ENCODE results near the gene SLAIN1. TPM values are rescaled to one million over a fixed set of nuclear protein-coding genes. Genes with fewer than 3 reads are reported as not detected.
A peak's percentile ranks its signal among the peaks of the same experiment; 100 is the strongest.

The SLAIN1 gene
- polyA plus RNA-seq, 4 donors, result 18.3 to 22.1 (median 20.4) TPM

DNA sequence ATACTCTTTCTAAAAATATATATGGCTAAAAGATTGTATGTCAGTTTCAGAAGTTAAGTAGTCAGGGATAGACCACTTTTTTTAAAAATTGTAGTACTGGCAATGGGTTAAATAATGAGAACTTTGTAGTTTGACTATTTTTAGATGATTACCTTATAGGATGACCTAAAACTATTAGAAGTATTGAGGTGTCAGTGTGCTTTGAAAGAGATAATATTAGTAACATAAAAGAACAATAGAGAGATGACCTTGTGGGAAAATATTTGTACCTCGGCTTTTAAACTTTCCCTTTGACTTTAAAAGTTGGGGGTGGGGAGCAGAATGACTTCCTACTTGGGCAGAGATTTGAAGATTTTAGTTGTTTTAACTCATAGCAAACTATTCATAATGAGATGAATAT lies 48.3 kb downstream of the SLAIN1 start:
- DNase-seq (ENCODE audit: low read depth in 4 of 4, low spot score in 2 of 4), result no peak

DNA sequence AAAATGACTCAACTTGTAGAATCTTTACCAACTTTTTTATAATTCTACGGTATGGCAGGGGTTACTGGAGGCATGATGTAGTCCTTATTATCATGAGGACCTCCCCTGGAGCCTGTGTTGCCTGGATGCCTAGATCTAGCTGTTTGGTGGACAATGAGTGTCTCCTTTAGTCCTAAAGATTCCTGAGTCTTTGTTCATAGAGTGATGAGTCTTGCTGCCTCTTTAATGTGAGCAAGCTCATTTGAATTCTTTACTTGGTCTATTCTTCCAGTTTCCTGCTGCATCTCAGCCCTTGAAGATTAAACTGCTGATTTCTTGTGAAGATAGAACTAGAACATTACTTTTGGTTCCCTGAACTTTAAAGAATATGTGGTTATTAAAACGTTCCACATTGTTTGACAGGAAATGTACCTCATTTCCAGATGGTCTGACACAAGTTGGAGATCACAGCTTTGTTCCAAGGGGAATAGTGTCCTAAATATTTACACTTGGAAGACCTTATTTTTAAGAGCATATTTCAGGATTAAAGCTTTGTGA lies 51.9 kb downstream of the SLAIN1 start:
- no peak for DNase-seq (ENCODE audit: low read depth in 4 of 4, low spot score in 2 of 4)

DNA sequence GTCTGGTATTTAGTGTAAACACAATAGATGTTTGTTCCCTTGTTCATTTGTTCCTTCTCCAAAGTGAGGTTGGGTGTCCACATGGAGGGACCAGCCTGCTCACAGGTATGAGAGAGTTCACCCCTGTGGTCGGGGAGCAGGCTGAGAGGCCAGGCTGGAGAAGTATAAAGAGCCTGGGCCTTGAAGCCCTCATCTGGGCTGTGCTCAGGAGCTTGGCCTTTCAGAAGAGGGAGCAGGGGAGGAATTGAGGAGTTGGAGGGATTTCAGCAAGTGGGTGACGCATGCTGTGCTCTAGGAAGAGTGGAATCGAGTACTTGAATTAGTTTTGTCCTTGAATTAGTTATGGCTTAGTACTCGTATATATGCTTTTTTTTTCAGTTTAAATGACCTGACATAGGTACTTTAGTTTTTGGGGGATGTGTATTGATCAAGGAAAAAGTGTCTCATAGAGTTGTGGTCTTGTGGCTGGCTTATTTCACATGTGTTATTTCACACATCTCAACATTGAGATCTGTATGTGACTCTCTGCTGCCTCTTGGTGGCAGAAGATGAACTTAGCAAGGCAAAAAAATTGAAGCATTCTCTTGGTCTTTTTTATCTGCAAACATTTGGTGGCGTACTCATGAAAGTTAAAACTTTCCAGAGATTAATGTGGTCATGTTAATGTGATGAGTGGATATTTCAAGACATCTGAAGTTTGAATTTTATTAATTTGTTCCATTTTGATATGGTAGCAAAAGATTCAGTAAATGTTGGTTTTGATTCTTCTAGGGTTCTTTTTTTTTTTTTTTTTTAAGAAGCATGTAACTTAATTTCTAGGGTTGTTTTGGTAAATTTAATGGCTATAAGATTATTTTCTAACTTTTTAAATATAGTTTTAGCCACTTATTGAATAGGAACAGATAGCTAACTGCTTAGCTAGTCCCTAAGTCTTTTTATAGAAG lies 54.3 kb downstream of the SLAIN1 start:
- DNase-seq (ENCODE audit: low read depth in 4 of 4, low spot score in 2 of 4), result peak; percentile 19 to 49 (median 32)

DNA sequence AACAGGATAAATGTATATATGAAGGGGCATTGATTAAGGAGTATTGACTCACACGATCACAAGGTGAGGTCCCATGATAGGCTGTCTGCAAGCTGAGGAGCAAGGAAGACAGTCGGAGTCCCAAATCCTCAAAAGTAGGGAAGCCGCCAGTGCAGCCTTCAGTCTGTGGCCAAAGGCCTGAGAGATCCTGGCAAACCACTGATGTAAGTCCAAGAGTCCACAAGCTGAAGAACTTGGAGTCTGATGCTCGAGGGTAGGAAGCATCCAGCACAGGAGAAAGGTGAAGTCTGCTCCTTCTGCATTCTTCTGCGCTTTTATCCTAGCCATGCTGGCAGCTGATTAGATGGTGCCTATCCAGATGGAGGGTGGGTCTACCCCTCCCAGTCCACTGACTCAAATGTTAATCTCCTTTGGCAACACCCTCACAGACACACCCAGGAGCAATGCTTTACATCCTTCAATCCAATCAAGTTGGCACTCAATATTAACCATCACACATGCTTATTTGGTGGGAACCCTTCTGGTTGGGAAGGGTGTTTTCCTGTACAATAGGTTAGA lies 55.1 kb downstream of the SLAIN1 start:
- no peak for DNase-seq (ENCODE audit: low read depth in 4 of 4, low spot score in 2 of 4)

DNA sequence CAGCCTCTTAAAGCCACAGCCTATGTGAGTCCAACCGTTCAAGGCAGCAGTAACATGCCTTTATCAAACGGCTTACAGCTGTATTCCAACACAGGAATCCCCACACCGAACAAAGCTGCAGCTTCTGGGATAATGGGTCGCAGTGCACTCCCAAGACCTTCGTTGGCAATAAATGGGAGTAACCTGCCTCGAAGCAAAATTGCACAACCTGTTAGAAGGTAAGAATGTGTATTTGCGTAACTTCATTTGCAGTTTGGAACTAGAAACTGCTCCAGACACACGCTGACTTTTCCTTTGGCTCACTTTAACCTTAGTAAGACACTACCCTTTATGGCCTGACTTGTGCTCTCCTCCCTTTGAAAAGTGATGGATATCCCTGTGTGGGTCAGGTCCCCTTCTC lies 63.4 kb downstream of the SLAIN1 start:
- DNase-seq (ENCODE audit: low read depth in 4 of 4, low spot score in 2 of 4), result no peak

DNA sequence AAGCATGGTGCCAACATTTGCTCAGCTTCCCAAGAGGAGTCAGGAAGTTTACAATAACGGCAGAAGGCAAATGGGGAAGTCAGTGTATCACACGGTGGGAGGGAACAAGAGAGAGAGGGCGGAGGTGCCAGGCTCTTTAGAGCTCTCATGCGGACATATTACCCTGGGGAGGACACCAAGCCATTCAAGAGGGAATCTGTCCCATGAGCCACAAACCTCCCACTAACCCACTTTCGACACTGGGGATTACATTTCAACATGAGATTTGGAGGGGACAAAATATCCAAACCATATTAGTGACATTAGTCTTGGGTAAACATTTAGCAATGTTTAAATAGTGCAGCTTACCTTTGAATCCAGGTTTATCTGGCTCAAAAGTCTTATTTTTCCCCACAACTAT lies 69.9 kb downstream of the SLAIN1 start:
- no peak for DNase-seq (ENCODE audit: low read depth in 4 of 4, low spot score in 2 of 4)

DNA sequence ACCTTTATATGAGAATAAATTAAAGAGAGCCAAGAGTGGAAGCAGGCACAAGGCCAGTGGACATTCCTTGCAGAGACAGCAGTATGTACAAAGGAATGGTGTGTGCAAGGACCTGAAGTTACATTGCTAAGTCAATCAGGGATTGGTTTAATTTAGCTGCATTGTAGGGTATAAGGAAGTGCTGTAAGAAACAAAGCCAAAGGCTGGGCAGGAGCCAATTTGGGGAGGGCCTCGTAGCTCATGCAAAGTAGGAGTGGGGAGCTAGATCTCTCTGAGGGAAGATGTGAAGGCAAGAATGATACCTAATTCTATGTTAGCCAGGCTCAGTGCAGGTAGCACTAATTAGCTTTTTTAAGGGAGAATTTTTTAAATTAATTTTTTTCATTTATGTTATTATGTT lies 76.7 kb downstream of the SLAIN1 start:
- DNase-seq (ENCODE audit: low read depth in 4 of 4, low spot score in 2 of 4), result no peak

DNA sequence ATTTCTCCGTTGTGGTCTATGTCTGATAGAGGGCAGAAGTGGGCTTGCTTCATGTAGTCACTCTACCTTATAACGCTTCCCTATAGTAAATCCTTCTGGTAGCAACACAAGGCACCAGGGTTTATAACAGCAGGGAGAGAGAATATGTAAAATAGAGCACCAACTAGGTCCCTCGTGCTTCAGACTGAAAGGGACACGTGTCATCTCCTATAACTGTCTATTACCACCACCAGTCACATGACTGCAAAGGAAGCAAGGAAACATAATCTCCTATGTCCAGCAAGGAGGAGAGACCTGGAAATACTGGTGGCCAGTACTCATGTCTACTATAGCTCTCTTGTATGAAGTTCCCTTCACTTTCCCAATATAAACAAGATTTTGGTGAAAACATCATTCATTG lies 79.2 kb downstream of the SLAIN1 start:
- no peak for DNase-seq (ENCODE audit: low read depth in 4 of 4, low spot score in 2 of 4)

DNA sequence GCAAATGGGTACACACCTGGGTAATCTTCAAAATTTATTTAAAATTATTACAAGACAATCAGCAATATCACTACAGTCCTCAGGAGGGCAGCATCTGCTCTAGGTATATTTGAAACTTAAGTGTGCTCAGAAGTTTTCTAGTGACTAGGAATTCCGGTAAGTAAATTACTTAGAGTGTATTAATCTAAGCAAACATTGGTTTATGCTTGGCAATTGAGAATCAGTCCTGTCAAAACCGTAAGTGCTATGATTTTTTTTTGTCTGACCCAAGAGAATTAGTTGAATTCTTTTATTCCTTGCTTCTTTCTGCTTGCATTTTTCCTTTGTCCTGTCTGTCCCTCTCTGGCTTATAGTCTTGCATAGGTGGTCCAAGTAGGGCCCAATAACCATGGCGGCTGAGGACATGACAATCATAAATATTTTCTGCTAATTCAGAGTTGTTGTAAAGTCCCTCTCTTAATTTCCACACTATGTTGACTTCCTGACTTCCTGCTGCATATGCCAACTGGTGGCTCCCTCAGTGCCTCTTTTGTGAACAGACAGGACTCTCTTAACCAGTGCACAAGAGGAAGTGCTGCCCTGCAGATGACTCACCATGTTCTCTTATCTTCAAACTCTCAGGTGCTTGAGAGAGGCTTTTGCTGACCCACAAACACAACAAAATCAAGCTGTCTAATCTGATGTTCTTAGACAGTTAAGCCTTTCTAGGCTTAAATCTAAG lies 82.2 kb downstream of the SLAIN1 start:
- peak in 2 of 4 donors; percentile 38 to 54 for DNase-seq (ENCODE audit: low read depth in 4 of 4, low spot score in 2 of 4)

DNA sequence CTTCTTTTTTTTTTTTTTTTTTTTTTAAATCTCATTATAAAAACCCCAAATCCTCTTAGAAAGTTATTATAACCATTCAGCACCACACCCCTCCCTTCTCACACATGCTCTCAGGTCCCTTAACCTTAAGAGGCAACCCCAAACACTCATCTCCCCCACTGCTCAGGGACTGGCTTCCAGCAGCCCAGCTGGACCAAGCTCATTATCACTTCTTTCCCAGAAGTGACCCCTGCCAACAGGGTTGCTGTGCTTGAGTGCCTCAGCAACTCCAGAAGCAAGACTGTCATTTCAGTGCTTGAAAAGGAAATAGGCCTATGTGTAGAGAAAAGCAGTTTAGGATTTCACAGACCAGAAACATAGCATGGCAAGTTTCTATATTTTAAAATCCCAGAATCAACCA lies 84.3 kb downstream of the SLAIN1 start:
- DNase-seq (ENCODE audit: low read depth in 4 of 4, low spot score in 2 of 4), result no peak

DNA sequence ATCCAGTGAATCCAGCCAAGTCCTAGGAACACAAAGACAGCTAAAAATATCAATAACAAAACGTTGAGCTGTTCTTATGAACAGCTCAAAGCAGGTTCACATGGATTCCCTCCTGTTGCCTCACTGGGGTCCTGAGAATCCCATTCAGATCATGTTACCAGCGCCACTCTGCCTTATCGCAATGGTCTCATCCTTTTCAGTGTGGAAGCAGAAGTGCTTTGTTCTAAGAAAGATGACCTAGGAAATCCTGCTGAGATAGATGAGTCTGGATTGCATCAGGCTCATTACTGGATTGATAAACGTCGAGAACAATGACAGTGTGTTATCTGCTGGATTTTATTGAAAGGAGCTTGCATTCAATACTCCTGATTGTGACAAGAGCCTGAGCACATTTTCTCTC lies 87.0 kb downstream of the SLAIN1 start:
- DNase-seq (ENCODE audit: low read depth in 4 of 4, low spot score in 2 of 4), result no peak

DNA sequence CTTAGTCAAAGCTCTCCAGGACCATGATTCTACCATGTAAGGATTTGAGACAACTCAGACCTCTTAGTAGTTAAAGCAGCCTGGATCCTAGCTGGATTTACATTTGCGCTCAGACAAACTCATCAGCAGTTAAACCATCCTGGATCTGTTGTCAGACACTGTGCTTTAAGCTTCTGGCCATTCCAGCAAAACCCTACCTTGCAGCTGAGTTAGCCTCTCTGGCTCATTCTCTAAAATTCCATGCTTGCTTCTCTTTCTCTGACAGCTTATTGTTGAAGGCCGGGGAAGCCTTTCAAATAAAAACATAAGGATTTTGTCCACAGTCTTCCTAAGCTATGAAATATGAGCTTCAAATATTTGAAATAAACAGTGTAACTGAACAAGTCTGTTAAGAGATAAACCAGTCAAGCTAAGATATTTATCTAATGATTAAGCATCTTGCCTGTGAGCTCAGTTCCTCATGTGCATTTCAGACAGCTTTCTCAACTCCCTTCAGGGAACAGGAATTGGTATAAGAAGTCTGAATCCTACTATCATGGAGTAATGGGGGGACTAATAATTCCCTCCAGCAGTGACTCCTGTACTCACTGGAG lies 89.3 kb downstream of the SLAIN1 start:
- no peak for DNase-seq (ENCODE audit: low read depth in 4 of 4, low spot score in 2 of 4)

DNA sequence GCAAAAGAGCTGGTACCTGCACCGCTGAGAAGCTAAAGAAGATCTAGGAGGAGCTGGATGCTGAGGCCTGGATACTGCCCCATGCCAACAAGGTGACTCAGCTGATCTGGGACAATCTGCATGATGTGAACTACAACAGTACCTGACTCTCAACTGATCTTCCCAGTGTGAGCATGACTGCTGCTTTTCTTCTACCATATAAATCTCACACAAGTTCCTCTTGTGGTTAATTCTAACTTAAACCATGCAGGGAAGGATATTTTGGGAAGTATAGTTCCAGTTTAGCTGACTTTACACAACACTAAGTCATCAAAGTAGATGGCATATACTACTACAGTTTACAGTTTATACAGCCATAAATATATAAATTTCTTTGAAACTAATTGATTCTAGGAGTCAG lies 91.9 kb downstream of the SLAIN1 start:
- no peak for DNase-seq (ENCODE audit: low read depth in 4 of 4, low spot score in 2 of 4)

DNA sequence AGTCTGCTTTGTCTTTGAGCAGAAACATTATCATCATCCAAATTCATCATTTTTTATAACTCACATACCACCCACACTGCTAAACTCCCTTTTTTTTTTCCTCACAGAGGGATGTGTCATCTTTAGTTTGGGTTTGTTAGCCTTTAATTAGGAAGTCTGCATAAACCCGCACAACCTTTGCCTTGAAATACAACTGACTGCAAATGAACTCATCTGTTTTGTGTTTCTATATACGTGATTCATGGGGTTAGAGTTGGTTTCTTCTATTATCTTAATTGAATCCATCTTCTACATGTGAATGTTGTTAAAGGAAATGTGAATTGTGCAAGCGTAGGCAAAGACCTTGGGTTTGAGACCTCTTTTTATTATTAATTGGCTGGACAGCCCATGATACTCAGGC lies 102.7 kb downstream of the SLAIN1 start:
- DNase-seq (ENCODE audit: low read depth in 4 of 4, low spot score in 2 of 4), result no peak

DNA sequence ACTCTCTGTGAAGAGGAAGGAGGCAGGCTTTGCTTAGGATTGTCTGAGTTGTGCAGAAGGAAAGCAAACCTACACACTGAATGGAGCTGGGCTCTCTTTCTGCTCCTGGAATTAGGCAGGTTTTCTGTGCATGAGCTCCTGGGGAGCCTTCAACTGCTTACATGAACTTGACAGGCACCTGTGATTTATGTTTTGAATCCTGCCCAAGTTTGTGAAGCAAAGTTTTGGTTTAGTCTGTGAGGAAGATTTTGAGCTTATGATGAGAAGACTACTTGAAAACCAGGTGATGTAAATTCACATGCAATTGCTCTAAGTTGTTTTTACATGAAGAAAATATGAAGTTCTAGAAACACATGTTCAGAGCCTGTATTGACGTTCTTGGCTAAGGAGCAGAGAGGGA lies 109.0 kb downstream of the SLAIN1 start:
- no peak for DNase-seq (ENCODE audit: low read depth in 4 of 4, low spot score in 2 of 4)

DNA sequence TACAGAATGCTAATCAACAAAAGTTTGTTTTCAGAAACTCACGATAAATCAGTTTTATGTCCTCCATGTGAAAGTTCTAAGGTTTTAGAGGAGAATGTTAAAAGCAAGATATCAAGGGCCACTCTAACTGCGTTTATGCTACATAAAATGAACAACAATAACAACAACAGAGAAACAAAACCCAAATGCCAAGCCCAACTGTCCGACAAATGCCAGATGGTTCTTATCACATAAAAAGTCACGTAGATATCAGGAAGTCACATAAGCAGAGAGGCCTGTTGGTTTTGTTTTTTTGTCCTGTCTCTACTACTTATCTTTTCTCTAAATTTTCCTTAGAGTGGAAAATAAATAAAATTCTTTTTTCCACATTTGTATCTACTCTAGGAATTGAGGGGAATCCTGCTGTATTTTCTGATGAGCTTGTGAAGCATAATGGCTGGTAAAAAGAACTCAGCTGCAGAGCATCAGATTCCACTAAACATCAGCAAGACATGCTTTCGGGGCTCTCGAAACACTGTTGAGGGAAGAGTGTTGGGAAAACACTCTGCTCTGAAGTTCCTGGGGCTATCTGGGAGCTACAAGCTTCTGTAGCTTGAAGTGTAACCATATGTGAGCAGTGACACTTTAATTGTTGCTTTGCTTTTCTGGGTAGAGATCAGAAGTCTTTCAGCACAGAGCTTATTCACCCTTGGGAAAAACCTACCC lies 110.1 kb downstream of the SLAIN1 start:
- peak in 2 of 4 donors; percentile 49 to 53 for DNase-seq (ENCODE audit: low read depth in 4 of 4, low spot score in 2 of 4)

DNA sequence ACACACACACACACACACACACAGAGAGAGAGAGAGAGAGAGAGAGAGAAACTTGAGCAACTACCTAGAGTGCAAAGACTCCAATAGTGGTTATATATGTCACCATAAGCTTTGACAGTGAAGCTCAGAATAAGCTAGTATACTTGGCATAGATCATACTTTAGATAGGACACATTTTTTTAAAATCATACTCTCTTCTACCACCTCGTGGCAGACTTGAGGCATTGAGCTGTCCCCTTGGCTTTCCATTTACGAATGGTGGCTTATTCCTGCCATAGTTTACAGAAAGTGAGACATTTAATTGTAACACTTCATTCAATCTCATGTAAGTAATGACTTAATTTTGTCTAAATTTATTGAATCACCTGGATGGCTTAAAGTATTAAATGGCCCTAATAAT lies 112.9 kb downstream of the SLAIN1 start:
- DNase-seq (ENCODE audit: low read depth in 4 of 4, low spot score in 2 of 4), result no peak

DNA sequence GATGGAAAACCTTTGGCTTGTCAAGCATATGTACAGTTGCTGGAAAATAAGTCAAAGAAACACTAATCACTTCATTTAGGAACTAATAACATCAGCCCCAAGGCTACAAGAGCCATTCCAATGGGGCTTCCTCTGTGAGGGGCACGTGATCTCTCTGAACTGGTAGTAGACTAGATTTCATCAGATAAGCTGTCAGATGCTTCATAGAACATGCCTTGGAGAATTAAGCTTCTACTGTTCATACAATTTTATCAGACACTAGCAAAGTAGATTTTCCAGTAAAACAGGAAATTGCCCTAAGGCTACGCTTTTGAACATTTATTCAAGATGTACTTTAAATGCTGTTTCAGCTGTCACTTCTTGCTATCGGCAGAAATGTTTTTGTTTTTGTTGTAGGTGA lies 113.4 kb downstream of the SLAIN1 start:
- no peak for DNase-seq (ENCODE audit: low read depth in 4 of 4, low spot score in 2 of 4)

DNA sequence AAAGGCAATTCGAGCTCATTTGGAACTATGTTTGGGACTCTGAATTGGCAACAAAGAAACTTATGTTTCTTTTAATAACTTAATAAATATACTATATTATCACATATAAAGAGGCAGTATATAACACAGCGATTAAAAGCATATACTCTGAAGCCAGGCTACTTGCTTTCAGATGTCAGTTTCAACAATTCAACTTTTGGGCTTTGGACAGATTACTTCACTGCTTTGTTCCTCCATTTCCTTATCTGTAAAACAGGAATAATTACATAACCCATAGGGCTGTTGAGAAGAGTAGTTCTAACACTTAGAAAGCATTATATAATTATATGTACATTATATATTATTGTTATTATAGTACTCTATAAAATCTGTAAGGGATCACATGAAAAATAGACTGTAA lies 113.9 kb downstream of the SLAIN1 start:
- DNase-seq (ENCODE audit: low read depth in 4 of 4, low spot score in 2 of 4), result no peak

DNA sequence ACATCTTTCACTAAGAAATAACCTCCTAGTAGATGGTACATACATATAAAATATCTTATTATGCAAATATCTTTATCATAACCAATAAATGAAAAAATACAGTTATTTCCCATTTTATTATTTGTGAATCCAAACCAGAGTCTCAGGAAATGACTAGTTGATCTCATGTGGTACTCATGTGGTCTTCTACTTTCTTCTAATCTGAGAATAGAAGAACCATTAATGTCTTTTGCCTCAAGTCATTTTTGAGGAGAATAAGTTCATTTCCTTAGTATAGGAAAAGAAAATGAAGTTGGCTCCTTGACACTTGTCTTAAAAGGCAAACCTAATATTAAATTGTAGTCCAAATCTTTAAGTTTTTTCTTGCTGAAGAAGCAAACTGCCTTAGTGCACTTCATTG lies 114.5 kb downstream of the SLAIN1 start:
- DNase-seq (ENCODE audit: low read depth in 4 of 4, low spot score in 2 of 4), result no peak
